Measurements from ENCODE around the gene SLC38A3. TPM values are rescaled to one million over a fixed set of nuclear protein-coding genes. Genes with fewer than 3 reads are reported as not detected.
A peak's percentile ranks its signal among the peaks of the same experiment; 100 is the strongest.
"Not testable (repeated sequence)": the region's sequence is repeated elsewhere in the genome, so short reads cannot be mapped to it uniquely, and the experiment has no call there.

SLC38A3 gene
- total RNA-seq, 1 donor from 2014 or later, result 43.5 TPM

- Mint-ChIP-seq H3K27ac (peak overlapping the region; percentile 88), H3K4me1 (ENCODE audit: low read depth) (peaks cover 28% of the 10 kb centered on the region), H3K27me3 (peaks cover 46% of the 10 kb centered on the region), H3K36me3 (ENCODE audit: insufficient read depth) (no peaks in the 10 kb centered on the region), H3K4me3 (ENCODE audit: low read depth) (no peak overlapping the region), H3K9me3 (ENCODE audit: low read depth) (no peaks in the 10 kb centered on the region)
- no peak for DNase-seq (ENCODE audit: low spot score, unreplicated experiment)
- no peak for TF ChIP-seq CTCF (IDR thresholded peaks at IDR 0.05; ENCODE audit: unreplicated experiment)
Observed at GRCh38 chr3:50210176-50210509, 5.1 kb downstream of the SLC38A3 start.

GRCh38 chr3:50210510-50211367 is 5.7 kb downstream of the SLC38A3 start:
- H3K36me3 Mint-ChIP-seq (ENCODE audit: insufficient read depth), result no peaks in the 10 kb centered on the region
- H3K27ac Mint-ChIP-seq, result peak overlapping the region; percentile 88
- H3K4me3 Mint-ChIP-seq (ENCODE audit: low read depth), result no peak overlapping the region
- peaks cover 28% of the 10 kb centered on the region for H3K4me1 Mint-ChIP-seq (ENCODE audit: low read depth)
- peak; percentile 64 for DNase-seq (ENCODE audit: low spot score, unreplicated experiment)
- TF ChIP-seq CTCF (IDR thresholded peaks at IDR 0.05; ENCODE audit: unreplicated experiment), result no peak
- no peaks in the 10 kb centered on the region for H3K9me3 Mint-ChIP-seq (ENCODE audit: low read depth)
- H3K27me3 Mint-ChIP-seq, result peaks cover 50% of the 10 kb centered on the region

- not testable (repeated sequence) for H3K27ac Mint-ChIP-seq; DNase-seq (ENCODE audit: low spot score, unreplicated experiment); H3K36me3 Mint-ChIP-seq (ENCODE audit: insufficient read depth); H3K4me3 Mint-ChIP-seq (ENCODE audit: low read depth); H3K9me3 Mint-ChIP-seq (ENCODE audit: low read depth)
- H3K4me1 Mint-ChIP-seq (ENCODE audit: low read depth), result peaks cover 27% of the 10 kb centered on the region
- peaks cover 49% of the 10 kb centered on the region for H3K27me3 Mint-ChIP-seq
Observed at GRCh38 chr3:50211368-50211717, 6.3 kb downstream of the SLC38A3 start.

GRCh38 chr3:50211930-50212329 is 6.9 kb downstream of the SLC38A3 start:
- no peaks in the 10 kb centered on the region for H3K9me3 Mint-ChIP-seq (ENCODE audit: low read depth)
- DNase-seq (ENCODE audit: low spot score, unreplicated experiment), result no peak
- peaks cover 26% of the 10 kb centered on the region for H3K4me1 Mint-ChIP-seq (ENCODE audit: low read depth)
- H3K27ac Mint-ChIP-seq, result no peak overlapping the region
- peaks cover 46% of the 10 kb centered on the region for H3K27me3 Mint-ChIP-seq
- no peak for TF ChIP-seq CTCF (IDR thresholded peaks at IDR 0.05; ENCODE audit: unreplicated experiment)
- no peaks in the 10 kb centered on the region for H3K36me3 Mint-ChIP-seq (ENCODE audit: insufficient read depth)
- no peak overlapping the region for H3K4me3 Mint-ChIP-seq (ENCODE audit: low read depth)

GRCh38 chr3:50212502-50212901 is 7.4 kb downstream of the SLC38A3 start:
- DNase-seq (ENCODE audit: low spot score, unreplicated experiment), result no peak
- peak; percentile 30 for TF ChIP-seq CTCF (IDR thresholded peaks at IDR 0.05; ENCODE audit: unreplicated experiment)

GRCh38 chr3:50212971-50213370 is 7.9 kb downstream of the SLC38A3 start:
- Mint-ChIP-seq H3K4me3 (ENCODE audit: low read depth) (no peak overlapping the region), H3K27ac (no peak overlapping the region), H3K36me3 (ENCODE audit: insufficient read depth) (no peaks in the 10 kb centered on the region), H3K4me1 (ENCODE audit: low read depth) (peaks cover 26% of the 10 kb centered on the region), H3K27me3 (peaks cover 44% of the 10 kb centered on the region), H3K9me3 (ENCODE audit: low read depth) (no peaks in the 10 kb centered on the region)
- TF ChIP-seq CTCF (IDR thresholded peaks at IDR 0.05; ENCODE audit: unreplicated experiment), result no peak
- DNase-seq (ENCODE audit: low spot score, unreplicated experiment), result no peak

More at GRCh38 chr3:50212502-50212901, 7.4 kb downstream of the SLC38A3 start:
- H3K27ac Mint-ChIP-seq, result no peak overlapping the region
- no peaks in the 10 kb centered on the region for H3K36me3 Mint-ChIP-seq (ENCODE audit: insufficient read depth)
- H3K4me3 Mint-ChIP-seq (ENCODE audit: low read depth), result no peak overlapping the region
- no peaks in the 10 kb centered on the region for H3K9me3 Mint-ChIP-seq (ENCODE audit: low read depth)
- H3K27me3 Mint-ChIP-seq, result peaks cover 44% of the 10 kb centered on the region
- peaks cover 26% of the 10 kb centered on the region for H3K4me1 Mint-ChIP-seq (ENCODE audit: low read depth)
